Muscle of arm (tissue), 12 donors: ENCODE results near the gene CTNND2. TPM values are rescaled to one million over a fixed set of nuclear protein-coding genes. Genes with fewer than 3 reads are reported as not detected.

ENCODE experiments used
- DNase-seq: peaks from one replicate; pipeline ENCODE4 v3.0.0-alpha.2; 2013
- polyA plus RNA-seq, 12 donors: library from polyadenylated mRNA; unstranded; fragments of 120-200 nt; gene quantifications; one replicate each; pipeline ENCODE4 v1.2.1, GENCODE V29; 2013; ENCODE audit not compliant: insufficient read length in 12 of 12

Gene CTNND2
- polyA plus RNA-seq, 12 donors, result 0.45 to 2.2 (median 0.82) TPM; not detected in 2

GRCh38 chr5:11171236-11171635 is 733.0 kb downstream of the CTNND2 start:
- no peak for DNase-seq

- DNase-seq, result no peak
Observed at GRCh38 chr5:11166923-11167322, 737.3 kb downstream of the CTNND2 start.

GRCh38 chr5:11164531-11165294 is 739.5 kb downstream of the CTNND2 start:
- no peak for DNase-seq

- no peak for DNase-seq
Observed at GRCh38 chr5:11157132-11157531, 747.1 kb downstream of the CTNND2 start.

GRCh38 chr5:11153670-11154382 is 750.4 kb downstream of the CTNND2 start:
- DNase-seq, result no peak

GRCh38 chr5:11152368-11152767 is 751.9 kb downstream of the CTNND2 start:
- DNase-seq, result no peak

GRCh38 chr5:11150976-11151375 is 753.3 kb downstream of the CTNND2 start:
- no peak for DNase-seq

GRCh38 chr5:11148810-11149539 is 755.3 kb downstream of the CTNND2 start:
- DNase-seq, result no peak

- no peak for DNase-seq
Observed at GRCh38 chr5:11146171-11146570, 758.1 kb downstream of the CTNND2 start.

GRCh38 chr5:11143456-11144267 is 760.6 kb downstream of the CTNND2 start:
- no peak for DNase-seq

GRCh38 chr5:11139217-11139865 is 764.9 kb downstream of the CTNND2 start:
- DNase-seq, result peak; percentile 3

GRCh38 chr5:11130131-11130530 is 774.1 kb downstream of the CTNND2 start:
- no peak for DNase-seq

GRCh38 chr5:11128021-11128420 is 776.2 kb downstream of the CTNND2 start:
- DNase-seq, result no peak

GRCh38 chr5:11126844-11127243 is 777.4 kb downstream of the CTNND2 start:
- no peak for DNase-seq

GRCh38 chr5:11121885-11122284 is 782.4 kb downstream of the CTNND2 start:
- DNase-seq, result no peak

GRCh38 chr5:11110128-11110527 is 794.1 kb downstream of the CTNND2 start:
- DNase-seq, result no peak

- DNase-seq, result no peak
Observed at GRCh38 chr5:11105696-11106095, 798.5 kb downstream of the CTNND2 start.

GRCh38 chr5:11104651-11105112 is 799.6 kb downstream of the CTNND2 start:
- DNase-seq, result no peak

- DNase-seq, result no peak
Observed at GRCh38 chr5:11104210-11104609, 800.0 kb downstream of the CTNND2 start.

- DNase-seq, result no peak
Observed at GRCh38 chr5:11084111-11084510, 820.1 kb downstream of the CTNND2 start.

- DNase-seq, result no peak
Observed at GRCh38 chr5:11082404-11082945, 821.8 kb downstream of the CTNND2 start.
